Endothelial cell of umbilical vein (primary cell): ENCODE results near the gene SCN9A. TPM values are rescaled to one million over a fixed set of nuclear protein-coding genes. Genes with fewer than 3 reads are reported as not detected.

ENCODE experiments used
- BruUV-seq: library from RNA; stranded (reverse); fragments of 400-500 nt; replicated peaks from 2 replicates; lab custom pipeline; 2021; lab: Mats Ljungman, UMichigan
- CTCF ChIA-PET: fragments of 300-600, 350-600 bp; sonication (Branson Sonifier 250); formaldehyde crosslinking; loops from one replicate; lab custom pipeline; 2021; ENCODE audit warnings: antibody characterized with exemption, inconsistent platforms; lab: Charles Lee
- POLR2A ChIA-PET: fragments of 300-600, 350-600 bp; sonication (Branson Sonifier 250); formaldehyde crosslinking; loops from one replicate; lab custom pipeline; 2021; ENCODE audit warnings: antibody characterized with exemption, inconsistent platforms; lab: Charles Lee
- DNase-seq: peaks from one replicate; pipeline ENCODE4 v3.0.0-alpha.2; 2011; ENCODE audit warnings: low read depth, low spot score
- FAIRE-seq: peaks from 2 replicates; lab custom pipeline; 2011; peaks lifted over from hg19 to GRCh38; lab: Jason Lieb, UNC
- H2AFZ ChIP-seq: 2 replicates; pipeline ENCODE4 v1.6.0; 2012; ENCODE audit warnings: low read depth, low read length, control low read depth, inconsistent platforms
- H3K27ac ChIP-seq: 2 replicates; pipeline ENCODE4 v1.5.1; 2011; ENCODE audit warnings: low read depth, mild to moderate bottlenecking, control low read depth, low read length, moderate library complexity; ENCODE audit not compliant: insufficient read depth
- H3K27me3 ChIP-seq, 2 experiments: 2 replicates each; pipeline versions ENCODE4 v1.6.0 to v1.6.1; 2011; ENCODE audit warnings: low read length in 2 of 2, mixed read lengths in 1 of 2; ENCODE audit not compliant: control insufficient read depth in 2 of 2, insufficient read depth in 2 of 2
- H3K36me3 ChIP-seq, 2 experiments: 2 replicates in 1 of 2; 3 replicates in 1 of 2; pipeline ENCODE4 v1.5.1; 2011; ENCODE audit warnings: low read length in 2 of 2, mild to moderate bottlenecking in 1 of 2, moderate library complexity in 1 of 2; ENCODE audit not compliant: control insufficient read depth in 2 of 2, insufficient read depth in 2 of 2; ENCODE audit errors: extremely low read depth in 1 of 2
- H3K4me1 ChIP-seq: 3 replicates; pipeline ENCODE4 v1.5.1; 2011; ENCODE audit warnings: mild to moderate bottlenecking, low read length; ENCODE audit not compliant: control insufficient read depth, insufficient read depth; ENCODE audit errors: extremely low read depth
- H3K4me2 ChIP-seq: 2 replicates; pipeline ENCODE4 v1.6.1; 2011; ENCODE audit warnings: low read length, control low read depth, mixed read lengths; ENCODE audit not compliant: insufficient read depth
- H3K4me3 ChIP-seq, 3 experiments: fragments of 200-600 bp in 1 of 3; sonication (generic), shearing (Covaris generic) in 1 of 3; replicated peaks in 1 of 3; 2 replicates each; pipeline ENCODE4 v1.5.1; 2011 to 2016; ENCODE audit warnings: control low read depth in 3 of 3, low read length in 3 of 3, mild to moderate bottlenecking in 2 of 3, inconsistent platforms in 1 of 3, low read depth in 1 of 3, moderate library complexity in 1 of 3; ENCODE audit not compliant: insufficient read depth in 1 of 3
- H3K79me2 ChIP-seq: 2 replicates; pipeline ENCODE4 v1.6.0; 2012; ENCODE audit warnings: low read length, inconsistent platforms; ENCODE audit not compliant: control insufficient read depth, insufficient read depth
- H3K9ac ChIP-seq: replicated peaks from 2 replicates; pipeline ENCODE3; 2011; ENCODE audit warnings: low read length, control low read depth; ENCODE audit not compliant: insufficient read depth; ENCODE audit errors: extremely low read depth
- H3K9me1 ChIP-seq: replicated peaks from 3 replicates; pipeline ENCODE4 v1.6.0; 2011; ENCODE audit warnings: mild to moderate bottlenecking, low read length; ENCODE audit not compliant: control insufficient read depth, insufficient read depth; ENCODE audit errors: extremely low read depth
- H3K9me3 ChIP-seq: replicated peaks from 2 replicates; pipeline ENCODE4 v1.5.1; 2012; ENCODE audit warnings: low read length, inconsistent platforms; ENCODE audit not compliant: control insufficient read depth, insufficient read depth
- H4K20me1 ChIP-seq: replicated peaks from 2 replicates; pipeline ENCODE3; 2011; ENCODE audit warnings: mild to moderate bottlenecking, low read length; ENCODE audit not compliant: control insufficient read depth, insufficient read depth; ENCODE audit errors: extremely low read depth
- CTCF ChIP-seq, 2 donors: IDR thresholded peaks; 1 replicate in 1 of 2; 2 replicates in 1 of 2; pipeline ENCODE4 v1.5.1; 2011; ENCODE audit warnings: low read length in 2 of 2, mild to moderate bottlenecking in 2 of 2, moderate library complexity in 2 of 2, control low read depth in 1 of 2, inconsistent platforms in 1 of 2, low read depth in 1 of 2; ENCODE audit not compliant: insufficient read depth in 1 of 2; ENCODE audit errors: extremely low read depth in 1 of 2
- EZH2 ChIP-seq: IDR thresholded peaks from 2 replicates; pipeline ENCODE4 v1.6.1; 2012; ENCODE audit warnings: borderline replicate concordance, low read depth, mild to moderate bottlenecking, moderate library complexity, low read length, inconsistent platforms; ENCODE audit not compliant: severe bottlenecking
- FOS ChIP-seq: IDR thresholded peaks from 2 replicates; pipeline ENCODE4 v1.6.1; 2011; ENCODE audit warnings: mild to moderate bottlenecking, low read length, moderate library complexity, borderline replicate concordance; ENCODE audit not compliant: insufficient read depth
- GATA2 ChIP-seq: IDR thresholded peaks from 2 replicates; pipeline ENCODE4 v1.7.0; 2011; ENCODE audit warnings: low read depth, mild to moderate bottlenecking, moderate library complexity, mixed read lengths, low read length; ENCODE audit not compliant: insufficient read length, insufficient read depth
- JUN ChIP-seq: IDR thresholded peaks from 2 replicates; pipeline ENCODE4 v1.6.1; 2011; ENCODE audit warnings: borderline replicate concordance, low read depth; ENCODE audit not compliant: insufficient read length, insufficient read depth
- MAX ChIP-seq: IDR thresholded peaks from 2 replicates; pipeline ENCODE4 v1.6.1; 2011; ENCODE audit not compliant: insufficient read depth, insufficient read length
- MYC ChIP-seq: IDR thresholded peaks from one replicate; pipeline ENCODE4 v1.6.1; 2011; ENCODE audit warnings: mild to moderate bottlenecking, low read depth, low read length
- POLR2A ChIP-seq: IDR thresholded peaks from 2 replicates; pipeline ENCODE4 v1.6.1; 2012; ENCODE audit warnings: low read depth, mild to moderate bottlenecking, control low read depth, low read length
- POLR2AphosphoS5 ChIP-seq: IDR thresholded peaks from 2 replicates; pipeline ENCODE4 v1.6.1; 2012; ENCODE audit warnings: low read depth, mild to moderate bottlenecking, control low read depth, low read length, moderate library complexity; ENCODE audit not compliant: insufficient read depth
- dilution Hi-C: fragments of 300-500 bp; cut with MboI; formaldehyde crosslinking; loops from one replicate; pipeline ENCODE4 v1.15.0; 2019; ENCODE audit warnings: low sequenced_read_pairs; ENCODE audit not compliant: extremely low pct_ligation_motif_present
- intact Hi-C: fragments of 100-400 bp; cut with micrococcal nuclease; formaldehyde crosslinking; loops from one replicate; pipeline ENCODE4 v1.10.0; 2022
- polyA plus RNA-seq, 4 experiments: library from polyadenylated mRNA; depleted of rRNA in 3 of 4; stranded (reverse) in 3 of 4; unstranded in 1 of 4; fragments of >200 nt; gene quantifications; 2 replicates each; pipeline versions ENCODE4 v1.2.1 to v1.2.3, GENCODE V29; 2011 to 2012; ENCODE audit warnings: missing spikeins in 1 of 4
- total RNA-seq: library from RNA; stranded (reverse); gene quantifications from 2 replicates; pipeline ENCODE4 v1.2.3, GENCODE V29; 2021

Gene SCN9A
- total and polyA plus RNA-seq, 2 donors (not counting 3 experiments of a cell fraction or from before 2014, with no cell fraction given), result 0.88 to 1.6 TPM

GRCh38 chr2:166351319-166351718 is 24.4 kb downstream of the SCN9A start:
- CTCF ChIA-PET, result interaction anchor here (0.8 to 2.4 kb wide), 4 partner anchors 9 to 68 kb away, joined by 3 to 12 read pairs (median 4); no protein-coding TSS in a partner anchor

More at GRCh38 chr2:166351319-166351718, 24.4 kb downstream of the SCN9A start:
- intact Hi-C loops (no loop called here), dilution Hi-C loops (no loop called here)
- H3K9ac ChIP-seq, result no peak overlapping the region
- no peaks in the 10 kb centered on the region for H3K36me3 ChIP-seq
- TF ChIP-seq POLR2AphosphoS5 (no peak), MYC (no peak), EZH2 (no peak), JUN (no peak), POLR2A (no peak), FOS (no peak), MAX (no peak), GATA2 (no peak), CTCF (IDR thresholded peaks at IDR 0.05; ENCODE audit: extremely low read depth in 1 of 2, insufficient read depth in 1 of 2, low read depth in 1 of 2, low read length in 2 of 2) (no peak)
- no peaks in the 10 kb centered on the region for H3K9me1 ChIP-seq
- no peaks in the 10 kb centered on the region for H3K27me3 ChIP-seq
- DNase-seq (no peak), FAIRE-seq (no peak)
- no peak overlapping the region for H3K4me3 ChIP-seq
- H3K9me3 ChIP-seq, result no peaks in the 10 kb centered on the region
- no peak overlapping the region for H2AFZ ChIP-seq
- H3K4me1 ChIP-seq, result no peaks in the 10 kb centered on the region
- no peaks in the 10 kb centered on the region for H4K20me1 ChIP-seq
- H3K4me2 ChIP-seq, result no peak overlapping the region
- POLR2A ChIA-PET, result no interaction called here
- no peaks in the 10 kb centered on the region for H3K79me2 ChIP-seq
- no peak overlapping the region for H3K27ac ChIP-seq
- BruUV-seq, result no TSS peak
